OCI-LY3 (cell line): ENCODE results near the gene VAV3.

Experiments used
- CTCF ChIP-seq: fragments of 200-600, 300-600 bp; sonication (generic); IDR thresholded peaks from 2 replicates; pipeline ENCODE4 v1.5.1; 2014; ENCODE audit warnings: antibody characterized with exemption, low read length, low read depth
- EZH2phosphoT487 ChIP-seq: fragments of 200-600 bp; shearing (Covaris generic); IDR thresholded peaks from 2 replicates; pipeline ENCODE4 v1.6.1; 2018; ENCODE audit warnings: antibody characterized with exemption, mixed run types, low read depth

GRCh38 chr1:107536266-107536665, 428.7 kb downstream of the VAV3 start:
- no peak for TF ChIP-seq CTCF
- no peak for TF ChIP-seq EZH2phosphoT487
